ENCODE results near the gene WNT9A.

DNA sequence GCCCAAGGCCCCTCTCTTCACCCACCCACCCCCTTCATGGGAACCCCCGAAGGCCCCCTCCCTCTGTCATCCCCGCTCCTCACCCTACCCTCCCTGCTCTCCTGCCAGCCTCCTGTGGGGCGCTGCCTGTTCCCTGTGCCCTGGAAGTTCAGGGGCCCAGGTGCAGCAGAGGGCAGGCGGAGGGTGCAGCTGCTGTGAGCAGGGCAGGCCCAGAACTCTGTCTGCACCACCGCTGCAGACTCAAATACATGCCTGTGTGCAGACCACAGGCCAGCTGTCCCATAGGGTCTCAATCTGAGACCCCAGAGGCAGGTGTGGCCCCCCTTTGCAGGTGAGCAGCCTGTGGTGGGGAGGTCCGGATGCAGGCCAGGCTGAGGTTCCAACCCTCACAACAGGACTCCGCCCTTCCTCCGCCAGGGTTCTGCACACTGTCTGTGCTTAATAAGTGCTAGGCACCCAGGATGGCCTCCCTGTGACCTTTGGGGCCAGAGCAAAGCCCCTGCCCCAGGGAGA, 62.5 kb downstream of the WNT9A start:
- TF ChIP-seq, protein P1, sequence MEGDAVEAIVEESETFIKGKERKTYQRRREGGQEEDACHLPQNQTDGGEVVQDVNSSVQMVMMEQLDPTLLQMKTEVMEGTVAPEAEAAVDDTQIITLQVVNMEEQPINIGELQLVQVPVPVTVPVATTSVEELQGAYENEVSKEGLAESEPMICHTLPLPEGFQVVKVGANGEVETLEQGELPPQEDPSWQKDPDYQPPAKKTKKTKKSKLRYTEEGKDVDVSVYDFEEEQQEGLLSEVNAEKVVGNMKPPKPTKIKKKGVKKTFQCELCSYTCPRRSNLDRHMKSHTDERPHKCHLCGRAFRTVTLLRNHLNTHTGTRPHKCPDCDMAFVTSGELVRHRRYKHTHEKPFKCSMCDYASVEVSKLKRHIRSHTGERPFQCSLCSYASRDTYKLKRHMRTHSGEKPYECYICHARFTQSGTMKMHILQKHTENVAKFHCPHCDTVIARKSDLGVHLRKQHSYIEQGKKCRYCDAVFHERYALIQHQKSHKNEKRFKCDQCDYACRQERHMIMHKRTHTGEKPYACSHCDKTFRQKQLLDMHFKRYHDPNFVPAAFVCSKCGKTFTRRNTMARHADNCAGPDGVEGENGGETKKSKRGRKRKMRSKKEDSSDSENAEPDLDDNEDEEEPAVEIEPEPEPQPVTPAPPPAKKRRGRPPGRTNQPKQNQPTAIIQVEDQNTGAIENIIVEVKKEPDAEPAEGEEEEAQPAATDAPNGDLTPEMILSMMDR (IDR thresholded peaks at IDR 0.05) = no peak
- TF ChIP-seq EP300 (IDR thresholded peaks at IDR 0.05; ENCODE audit: borderline replicate concordance in 1 of 2, low read depth in 1 of 2, low read length in 1 of 2) (no peak), SMC3 (IDR thresholded peaks at IDR 0.05; ENCODE audit: low read depth, low read length) (no peak), CHD2 (IDR thresholded peaks at IDR 0.05; ENCODE audit: low read length, partially characterized antibody) (no peak), MXI1 (IDR thresholded peaks at IDR 0.05; ENCODE audit: low read depth, low read length) (no peak)
- TF ChIP-seq, protein P2, sequence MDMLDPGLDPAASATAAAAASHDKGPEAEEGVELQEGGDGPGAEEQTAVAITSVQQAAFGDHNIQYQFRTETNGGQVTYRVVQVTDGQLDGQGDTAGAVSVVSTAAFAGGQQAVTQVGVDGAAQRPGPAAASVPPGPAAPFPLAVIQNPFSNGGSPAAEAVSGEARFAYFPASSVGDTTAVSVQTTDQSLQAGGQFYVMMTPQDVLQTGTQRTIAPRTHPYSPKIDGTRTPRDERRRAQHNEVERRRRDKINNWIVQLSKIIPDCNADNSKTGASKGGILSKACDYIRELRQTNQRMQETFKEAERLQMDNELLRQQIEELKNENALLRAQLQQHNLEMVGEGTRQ (IDR thresholded peaks at IDR 0.05; ENCODE audit: borderline replicate concordance, low read depth, low read length) = no peak
- TF ChIP-seq, protein P3, sequence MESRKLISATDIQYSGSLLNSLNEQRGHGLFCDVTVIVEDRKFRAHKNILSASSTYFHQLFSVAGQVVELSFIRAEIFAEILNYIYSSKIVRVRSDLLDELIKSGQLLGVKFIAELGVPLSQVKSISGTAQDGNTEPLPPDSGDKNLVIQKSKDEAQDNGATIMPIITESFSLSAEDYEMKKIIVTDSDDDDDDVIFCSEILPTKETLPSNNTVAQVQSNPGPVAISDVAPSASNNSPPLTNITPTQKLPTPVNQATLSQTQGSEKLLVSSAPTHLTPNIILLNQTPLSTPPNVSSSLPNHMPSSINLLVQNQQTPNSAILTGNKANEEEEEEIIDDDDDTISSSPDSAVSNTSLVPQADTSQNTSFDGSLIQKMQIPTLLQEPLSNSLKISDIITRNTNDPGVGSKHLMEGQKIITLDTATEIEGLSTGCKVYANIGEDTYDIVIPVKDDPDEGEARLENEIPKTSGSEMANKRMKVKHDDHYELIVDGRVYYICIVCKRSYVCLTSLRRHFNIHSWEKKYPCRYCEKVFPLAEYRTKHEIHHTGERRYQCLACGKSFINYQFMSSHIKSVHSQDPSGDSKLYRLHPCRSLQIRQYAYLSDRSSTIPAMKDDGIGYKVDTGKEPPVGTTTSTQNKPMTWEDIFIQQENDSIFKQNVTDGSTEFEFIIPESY (IDR thresholded peaks at IDR 0.05; ENCODE audit: borderline replicate concordance, low read depth) = no peak

Measured in SK-N-SH (cell line).